Loucy (cell line): ENCODE measurements around the gene BCL11B.

ENCODE experiments used
- H2AFZ ChIP-seq: fragments of 200-600 bp; sonication (generic); 2 replicates; pipeline ENCODE4 v1.6.0; 2016; ENCODE audit warnings: antibody characterized with exemption, mild to moderate bottlenecking, low read length, moderate library complexity
- H3F3A ChIP-seq: fragments of 200-600 bp; 2 replicates; pipeline ENCODE4 v1.6.0; 2016; ENCODE audit warnings: antibody characterized with exemption, low read depth, mild to moderate bottlenecking
- H3K27me3 ChIP-seq: fragments of 200-600 bp; sonication (generic); 2 replicates; pipeline ENCODE4 v1.6.1; 2014; ENCODE audit warnings: low read length, mild to moderate bottlenecking; ENCODE audit not compliant: insufficient read depth, poor library complexity, severe bottlenecking
- H3K36me3 ChIP-seq: fragments of 200-600 bp; sonication (generic); 2 replicates; pipeline ENCODE4 v1.6.1; 2016; ENCODE audit warnings: low read length; ENCODE audit not compliant: insufficient read depth
- H3K4me1 ChIP-seq: fragments of 200-600 bp; sonication (generic); 2 replicates; pipeline ENCODE4 v1.5.1; 2014; ENCODE audit warnings: low read length, mild to moderate bottlenecking; ENCODE audit not compliant: insufficient read depth, poor library complexity, severe bottlenecking
- H3K4me2 ChIP-seq: fragments of 200-600 bp; sonication (generic); 2 replicates; pipeline ENCODE4 v1.6.0; 2014; ENCODE audit warnings: antibody characterized with exemption, low read length, low read depth, mild to moderate bottlenecking; ENCODE audit not compliant: poor library complexity, severe bottlenecking
- H3K4me3 ChIP-seq: fragments of 200-600 bp; sonication (generic); 2 replicates; pipeline ENCODE4 v1.5.1; 2014; ENCODE audit warnings: low read length, mild to moderate bottlenecking, mixed read lengths; ENCODE audit not compliant: poor library complexity, severe bottlenecking
- H3K79me2 ChIP-seq: fragments of 200-600 bp; sonication (generic); 2 replicates; pipeline ENCODE4 v1.6.1; 2014; ENCODE audit warnings: low read length; ENCODE audit not compliant: insufficient read depth
- H3K9ac ChIP-seq: fragments of 200-600 bp; sonication (generic); 2 replicates; pipeline ENCODE4 v1.6.0; 2014; ENCODE audit warnings: mild to moderate bottlenecking, low read depth, low read length, moderate library complexity; ENCODE audit not compliant: poor library complexity, severe bottlenecking
- H3K9me2 ChIP-seq: fragments of 200-600 bp; sonication (generic); replicated peaks from 2 replicates; pipeline ENCODE4 v1.6.1; 2016; ENCODE audit warnings: low read depth, low read length, mixed read lengths
- H3K9me3 ChIP-seq: fragments of 200-600 bp; sonication (generic); 2 replicates; pipeline ENCODE4 v1.6.1; 2014; ENCODE audit warnings: mild to moderate bottlenecking, antibody characterized with exemption, low read length, low read depth; ENCODE audit not compliant: insufficient read depth
- H4K20me1 ChIP-seq: fragments of 200-600 bp; sonication (generic); 2 replicates; pipeline ENCODE4 v1.6.0; 2014; ENCODE audit warnings: antibody characterized with exemption, low read length, mild to moderate bottlenecking; ENCODE audit not compliant: insufficient read depth, poor library complexity, severe bottlenecking
- CTCF ChIP-seq: fragments of 200-600 bp; sonication (generic); conservative IDR thresholded peaks from 2 replicates; pipeline ENCODE4 v1.5.1; 2014; ENCODE audit warnings: mild to moderate bottlenecking, antibody characterized with exemption, low read length
- EZH2phosphoT487 ChIP-seq: fragments of 200-600 bp; IDR thresholded peaks from 2 replicates; pipeline ENCODE4 v1.6.1; 2018; ENCODE audit warnings: antibody characterized with exemption, mild to moderate bottlenecking, moderate library complexity, borderline replicate concordance

BCL11B gene

GRCh38 chr14:99213101-99213500 lies 58.9 kb downstream of the BCL11B start:
- H2AFZ ChIP-seq = no peak overlapping the region
- H3K9ac ChIP-seq = no peak overlapping the region
- no peaks in the 10 kb centered on the region for H3K4me1 ChIP-seq
- no peaks in the 10 kb centered on the region for H3K27me3 ChIP-seq
- peaks cover 65% of the 10 kb centered on the region for H4K20me1 ChIP-seq
- H3F3A ChIP-seq = no peaks in the 10 kb centered on the region
- no peaks in the 10 kb centered on the region for H3K9me3 ChIP-seq
- peaks cover 25% of the 10 kb centered on the region; the same call in 1 of the 2 replicates for H3K36me3 ChIP-seq
- no peaks in the 10 kb centered on the region for H3K9me2 ChIP-seq
- H3K4me3 ChIP-seq = no peak overlapping the region
- peaks cover 98% of the 10 kb centered on the region for H3K79me2 ChIP-seq
- TF ChIP-seq EZH2phosphoT487 (no peak), CTCF (no peak)
- H3K4me2 ChIP-seq = no peak overlapping the region

- no peak for TF ChIP-seq EZH2phosphoT487
- TF ChIP-seq CTCF = no peak
- Histone ChIP-seq H2AFZ (no peak overlapping the region), H3K4me2 (no peak overlapping the region), H3K27me3 (no peaks in the 10 kb centered on the region), H3K4me1 (no peaks in the 10 kb centered on the region), H3K36me3 (peaks cover 25% of the 10 kb centered on the region; the same call in 1 of the 2 replicates), H3K79me2 (peaks cover 100% of the 10 kb centered on the region), H3K9ac (no peak overlapping the region), H3K9me3 (no peaks in the 10 kb centered on the region), H3F3A (no peaks in the 10 kb centered on the region), H4K20me1 (peaks cover 64% of the 10 kb centered on the region), H3K4me3 (no peak overlapping the region), H3K9me2 (no peaks in the 10 kb centered on the region)
These were observed 59.4 kb downstream of the BCL11B start for GRCh38 chr14:99212646-99213045.

GRCh38 chr14:99212199-99212598 lies 59.8 kb downstream of the BCL11B start:
- Histone ChIP-seq H3K9ac (no peak overlapping the region), H3K4me2 (no peak overlapping the region), H4K20me1 (peaks cover 62% of the 10 kb centered on the region), H3K4me3 (no peak overlapping the region), H3K9me2 (no peaks in the 10 kb centered on the region), H3K4me1 (no peaks in the 10 kb centered on the region), H3K27me3 (no peaks in the 10 kb centered on the region), H3K36me3 (peaks cover 25% of the 10 kb centered on the region; the same call in 1 of the 2 replicates), H3F3A (no peaks in the 10 kb centered on the region), H3K9me3 (no peaks in the 10 kb centered on the region), H2AFZ (no peak overlapping the region), H3K79me2 (peaks cover 100% of the 10 kb centered on the region)
- TF ChIP-seq EZH2phosphoT487 (no peak), CTCF (no peak)
